Measurements from ENCODE around the gene TBC1D16. TPM values are rescaled to one million over a fixed set of nuclear protein-coding genes. Genes with fewer than 3 reads are reported as not detected.

Gene TBC1D16, protein sequence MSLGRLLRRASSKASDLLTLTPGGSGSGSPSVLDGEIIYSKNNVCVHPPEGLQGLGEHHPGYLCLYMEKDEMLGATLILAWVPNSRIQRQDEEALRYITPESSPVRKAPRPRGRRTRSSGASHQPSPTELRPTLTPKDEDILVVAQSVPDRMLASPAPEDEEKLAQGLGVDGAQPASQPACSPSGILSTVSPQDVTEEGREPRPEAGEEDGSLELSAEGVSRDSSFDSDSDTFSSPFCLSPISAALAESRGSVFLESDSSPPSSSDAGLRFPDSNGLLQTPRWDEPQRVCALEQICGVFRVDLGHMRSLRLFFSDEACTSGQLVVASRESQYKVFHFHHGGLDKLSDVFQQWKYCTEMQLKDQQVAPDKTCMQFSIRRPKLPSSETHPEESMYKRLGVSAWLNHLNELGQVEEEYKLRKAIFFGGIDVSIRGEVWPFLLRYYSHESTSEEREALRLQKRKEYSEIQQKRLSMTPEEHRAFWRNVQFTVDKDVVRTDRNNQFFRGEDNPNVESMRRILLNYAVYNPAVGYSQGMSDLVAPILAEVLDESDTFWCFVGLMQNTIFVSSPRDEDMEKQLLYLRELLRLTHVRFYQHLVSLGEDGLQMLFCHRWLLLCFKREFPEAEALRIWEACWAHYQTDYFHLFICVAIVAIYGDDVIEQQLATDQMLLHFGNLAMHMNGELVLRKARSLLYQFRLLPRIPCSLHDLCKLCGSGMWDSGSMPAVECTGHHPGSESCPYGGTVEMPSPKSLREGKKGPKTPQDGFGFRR
- 41.0 and 51.4 TPM in 2 replicates for total RNA-seq

DNA sequence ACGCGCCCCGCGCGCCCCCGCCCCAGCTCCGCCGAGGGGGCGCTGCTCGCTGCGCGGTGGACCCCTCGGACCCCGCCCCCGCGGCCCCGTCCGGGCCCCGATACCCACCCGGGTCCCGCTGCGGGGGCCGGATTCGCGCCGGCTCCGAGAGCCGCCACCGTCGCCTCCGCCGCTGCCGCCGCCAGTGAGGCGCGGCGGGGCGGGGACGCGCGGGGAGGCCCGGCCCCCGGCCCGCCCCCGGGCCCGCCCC is at the start of gene TBC1D16:
Gene TBC1D16 (minus strand): TSS at position 186 of the 250 bp plus-strand sequence. CDS start 22,325 bp downstream, outside the sequence.

DNA sequence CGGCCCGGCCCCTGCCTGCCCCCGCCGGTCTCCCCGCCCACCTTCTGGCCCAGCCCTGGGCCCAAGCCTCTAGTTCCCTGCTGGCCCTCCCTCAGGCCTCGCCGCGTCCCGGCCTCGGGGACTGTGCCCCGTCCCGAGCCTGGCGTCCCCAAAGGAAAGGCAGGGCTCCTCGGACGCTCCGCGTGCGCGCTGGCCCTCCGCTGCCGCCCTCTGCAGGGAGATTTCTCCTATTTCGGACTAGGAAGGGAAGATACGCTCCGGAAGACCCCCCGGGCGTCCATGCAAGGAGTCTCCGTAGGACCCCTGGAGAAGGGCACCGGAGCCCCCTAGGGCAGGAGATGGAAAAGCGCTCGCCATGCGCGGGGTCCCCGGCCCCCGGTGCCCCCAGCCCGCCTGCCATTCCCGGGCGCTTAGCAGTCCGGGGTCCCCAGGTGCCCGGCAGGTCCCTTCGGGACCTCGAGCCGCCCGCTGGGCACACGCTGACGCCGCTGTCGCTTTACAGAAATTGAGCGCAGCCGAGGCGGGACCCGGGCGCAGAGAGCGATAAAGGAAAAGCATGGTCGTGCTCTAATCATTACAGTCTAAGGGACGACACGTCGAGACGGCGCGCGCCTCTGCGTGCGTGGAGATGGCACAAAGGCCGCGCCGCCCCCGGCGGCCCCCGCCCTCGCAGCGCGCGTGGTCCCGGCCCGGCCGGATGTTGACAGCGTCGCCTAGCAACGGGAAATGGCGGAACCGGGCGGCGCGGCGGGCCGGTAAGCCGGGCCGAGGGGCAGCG is 454 bp upstream of the TBC1D16 start, which contains the start of gene CCDC40:
Gene CCDC40 (plus strand): TSS at position 706 of the 778 bp plus-strand sequence. CDS start 21 bp downstream, at position 727.

Other genes with a start within 250 kb of the TBC1D16 start
- 2.5 and 5.6 TPM in 2 replicates for gene CBX8, start 238.8 kb downstream of the TBC1D16 start, total RNA-seq
- 5.5 and 6.5 TPM in 2 replicates for gene CBX4, start 196.4 kb downstream of the TBC1D16 start, total RNA-seq
- gene CCDC40, start 770 bp upstream of the TBC1D16 start, total RNA-seq: 3.5 TPM in 2 replicates
- 18.6 and 37.5 TPM in 2 replicates for gene GAA, start 65.7 kb upstream of the TBC1D16 start, total RNA-seq
- 86.5 and 161 TPM in 2 replicates for gene EIF4A3, start 111.3 kb upstream of the TBC1D16 start, total RNA-seq
- gene CARD14, start 134.2 kb upstream of the TBC1D16 start, total RNA-seq: 0.26 and 0.47 TPM in 2 replicates
- 18.0 and 19.7 TPM in 2 replicates for gene SGSH, start 184.5 kb upstream of the TBC1D16 start, total RNA-seq
- 9.9 and 10.3 TPM in 2 replicates for gene SLC26A11, start 184.6 kb upstream of the TBC1D16 start, total RNA-seq
- gene RNF213, start 225.0 kb upstream of the TBC1D16 start, total RNA-seq: 111 and 153 TPM in 2 replicates